ENCODE results near the gene DACH2. TPM values are rescaled to one million over a fixed set of nuclear protein-coding genes. Genes with fewer than 3 reads are reported as not detected.

Gene DACH2
- total RNA-seq, 1 donor from 2014 or later, result not detected

DNA sequence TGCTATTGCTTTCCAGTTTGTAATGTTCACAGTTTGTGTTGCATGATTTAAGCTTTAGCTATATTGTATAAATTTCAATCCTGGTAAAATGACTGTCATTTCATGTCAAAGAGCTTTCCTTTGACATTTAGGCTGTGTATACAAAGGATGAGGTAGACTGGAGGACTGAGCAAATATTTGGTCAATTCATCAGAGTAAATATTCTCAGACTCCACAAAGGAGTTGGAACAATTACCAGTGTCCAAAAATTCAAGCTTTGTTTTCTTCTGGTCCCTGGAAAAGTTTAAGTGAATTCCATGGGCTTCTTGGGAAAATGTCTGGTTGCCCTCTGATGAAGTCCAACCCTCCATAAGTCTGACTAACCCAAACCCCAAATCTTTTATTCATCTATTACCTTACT is 682.4 kb downstream of the DACH2 start:
- peaks cover 13% of the 10 kb centered on the region for H3K9me3 Mint-ChIP-seq (ENCODE audit: unreplicated experiment)
- no peak overlapping the region for H3K4me3 Mint-ChIP-seq (ENCODE audit: unreplicated experiment)
- no peaks in the 10 kb centered on the region for H3K4me1 Mint-ChIP-seq (ENCODE audit: unreplicated experiment)
- TF ChIP-seq, protein P1, sequence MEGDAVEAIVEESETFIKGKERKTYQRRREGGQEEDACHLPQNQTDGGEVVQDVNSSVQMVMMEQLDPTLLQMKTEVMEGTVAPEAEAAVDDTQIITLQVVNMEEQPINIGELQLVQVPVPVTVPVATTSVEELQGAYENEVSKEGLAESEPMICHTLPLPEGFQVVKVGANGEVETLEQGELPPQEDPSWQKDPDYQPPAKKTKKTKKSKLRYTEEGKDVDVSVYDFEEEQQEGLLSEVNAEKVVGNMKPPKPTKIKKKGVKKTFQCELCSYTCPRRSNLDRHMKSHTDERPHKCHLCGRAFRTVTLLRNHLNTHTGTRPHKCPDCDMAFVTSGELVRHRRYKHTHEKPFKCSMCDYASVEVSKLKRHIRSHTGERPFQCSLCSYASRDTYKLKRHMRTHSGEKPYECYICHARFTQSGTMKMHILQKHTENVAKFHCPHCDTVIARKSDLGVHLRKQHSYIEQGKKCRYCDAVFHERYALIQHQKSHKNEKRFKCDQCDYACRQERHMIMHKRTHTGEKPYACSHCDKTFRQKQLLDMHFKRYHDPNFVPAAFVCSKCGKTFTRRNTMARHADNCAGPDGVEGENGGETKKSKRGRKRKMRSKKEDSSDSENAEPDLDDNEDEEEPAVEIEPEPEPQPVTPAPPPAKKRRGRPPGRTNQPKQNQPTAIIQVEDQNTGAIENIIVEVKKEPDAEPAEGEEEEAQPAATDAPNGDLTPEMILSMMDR (IDR thresholded peaks at IDR 0.05), result no peak
- no peaks in the 10 kb centered on the region for H3K27me3 Mint-ChIP-seq (ENCODE audit: unreplicated experiment)
- DNase-seq (ENCODE audit: extremely low spot score, unreplicated experiment), result no peak
- H3K36me3 Mint-ChIP-seq (ENCODE audit: unreplicated experiment), result no peaks in the 10 kb centered on the region
- no peak overlapping the region for H3K27ac Mint-ChIP-seq (ENCODE audit: unreplicated experiment)

DNA sequence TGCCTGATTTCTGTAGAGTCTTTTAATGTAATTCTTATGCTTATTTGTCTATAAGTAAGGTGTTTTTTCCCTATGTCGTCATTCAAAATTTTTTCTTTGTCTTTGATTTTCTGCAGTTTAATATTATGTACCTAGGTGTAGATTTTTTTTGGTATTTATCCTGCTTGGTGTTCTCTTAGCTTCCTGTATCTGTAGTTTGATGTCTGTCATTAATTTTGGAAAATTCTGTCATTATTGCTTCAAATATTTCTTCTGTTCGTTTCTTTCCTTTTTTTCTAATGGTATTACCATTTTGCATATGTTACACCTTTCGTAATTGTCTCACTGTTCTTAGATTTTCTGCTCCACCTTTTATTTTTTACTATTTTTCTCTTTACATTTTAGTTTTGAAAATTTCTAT is 696.9 kb downstream of the DACH2 start:
- peaks cover 16% of the 10 kb centered on the region for H3K9me3 Mint-ChIP-seq (ENCODE audit: unreplicated experiment)
- DNase-seq (ENCODE audit: extremely low spot score, unreplicated experiment), result no peak
- H3K4me1 Mint-ChIP-seq (ENCODE audit: unreplicated experiment), result no peaks in the 10 kb centered on the region
- H3K27ac Mint-ChIP-seq (ENCODE audit: unreplicated experiment), result no peak overlapping the region
- H3K27me3 Mint-ChIP-seq (ENCODE audit: unreplicated experiment), result no peaks in the 10 kb centered on the region
- TF ChIP-seq, protein P1 (IDR thresholded peaks at IDR 0.05), result no peak
- no peak overlapping the region for H3K4me3 Mint-ChIP-seq (ENCODE audit: unreplicated experiment)
- no peaks in the 10 kb centered on the region for H3K36me3 Mint-ChIP-seq (ENCODE audit: unreplicated experiment)

Other genes starting within 250 kb of the DACH2 start
- gene CHM, start 100.9 kb upstream of the DACH2 start, total RNA-seq, result 62.1 and 62.2 TPM in 2 replicates

Measured in osteocyte (in vitro differentiated cells).